GM06990 (cell line): Measurements from ENCODE around the gene MAFB.
A peak's percentile ranks its signal among the peaks of the same experiment; 100 is the strongest.

Experiments used
- DNase-seq: peaks from one replicate; pipeline ENCODE4 v3.0.0-alpha.2; 2011; ENCODE audit not compliant: insufficient read length; ENCODE audit errors: extremely low read depth
- H3K27me3 ChIP-seq: replicated peaks from 2 replicates; pipeline ENCODE4 v1.6.0; 2011; ENCODE audit warnings: low read length; ENCODE audit not compliant: control insufficient read depth, insufficient read depth
- H3K36me3 ChIP-seq: 2 replicates; pipeline ENCODE4 v1.5.1; 2011; ENCODE audit warnings: low read length; ENCODE audit not compliant: control insufficient read depth, insufficient read depth
- H3K4me3 ChIP-seq: replicated peaks from 2 replicates; pipeline ENCODE4 v1.5.1; 2011; ENCODE audit warnings: low read depth, mild to moderate bottlenecking, control low read depth, low read length
- CTCF ChIP-seq: IDR thresholded peaks from 2 replicates; pipeline ENCODE4 v1.5.1; 2011; ENCODE audit warnings: low read length, control low read depth, mild to moderate bottlenecking, inconsistent platforms; ENCODE audit not compliant: insufficient read depth, poor library complexity, severe bottlenecking

Gene MAFB

DNA sequence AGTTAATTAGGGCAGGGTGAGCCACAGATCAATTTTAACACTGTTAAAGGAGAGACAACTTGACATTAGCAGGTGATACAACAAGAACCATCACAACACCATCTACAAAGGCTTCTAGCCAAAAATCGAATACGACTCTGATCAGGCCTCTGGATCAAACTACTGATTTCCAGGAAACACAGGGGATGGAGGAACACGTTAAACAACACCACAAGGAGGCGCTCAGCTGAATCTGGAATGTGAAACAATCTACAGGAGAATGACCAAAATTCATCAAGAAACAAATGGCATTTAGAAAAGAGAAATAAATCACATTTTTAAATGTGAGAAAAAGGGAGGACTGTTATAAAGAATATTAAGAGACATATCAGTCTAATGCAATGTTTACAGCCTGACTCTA is 13.5 kb upstream of the MAFB start:
- Histone ChIP-seq H3K36me3 (no peaks in the 10 kb centered on the region), H3K27me3 (peaks cover 3% of the 10 kb centered on the region), H3K4me3 (no peak overlapping the region)
- TF ChIP-seq CTCF, result peak; percentile 25
- no peak for DNase-seq

- H3K36me3 ChIP-seq, result no peaks in the 10 kb centered on the region
- DNase-seq, result no peak
- H3K4me3 ChIP-seq, result no peak overlapping the region
- peaks cover 3% of the 10 kb centered on the region for H3K27me3 ChIP-seq
- no peak for TF ChIP-seq CTCF
Observed at GRCh38 chr20:40698744-40699143, 9.7 kb upstream of the MAFB start.

- TF ChIP-seq CTCF, result no peak
- H3K27me3 ChIP-seq, result peaks cover 3% of the 10 kb centered on the region
- no peak for DNase-seq
Observed at GRCh38 chr20:40698281-40698680, 9.2 kb upstream of the MAFB start.

GRCh38 chr20:40697541-40697940 is 8.5 kb upstream of the MAFB start:
- no peak for TF ChIP-seq CTCF
- no peak overlapping the region for H3K4me3 ChIP-seq
- H3K27me3 ChIP-seq, result peaks cover 3% of the 10 kb centered on the region
- no peak for DNase-seq
- no peaks in the 10 kb centered on the region for H3K36me3 ChIP-seq

More at GRCh38 chr20:40698281-40698680, 9.2 kb upstream of the MAFB start:
- Histone ChIP-seq H3K36me3 (no peaks in the 10 kb centered on the region), H3K4me3 (no peak overlapping the region)

DNA sequence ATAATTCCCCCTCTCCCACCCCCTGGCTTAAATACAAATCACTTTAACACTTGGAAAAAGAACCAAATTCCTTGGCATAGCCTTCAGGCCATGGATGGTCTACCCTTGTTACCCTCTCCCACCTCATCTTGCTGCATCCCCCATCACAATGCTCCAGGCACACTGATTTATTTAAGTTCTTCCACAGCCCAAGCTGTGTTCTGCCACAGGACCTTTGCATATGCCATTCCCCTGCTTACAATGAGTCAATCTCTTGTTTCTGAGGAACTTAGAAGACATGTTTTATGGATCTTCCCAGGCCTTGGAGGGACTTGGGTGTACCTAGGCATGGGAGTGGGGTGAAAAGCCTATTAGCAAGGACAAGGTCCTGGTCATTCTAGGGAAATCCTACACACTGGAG is 6.2 kb upstream of the MAFB start:
- Histone ChIP-seq H3K4me3 (no peak overlapping the region), H3K36me3 (no peaks in the 10 kb centered on the region), H3K27me3 (peaks cover 6% of the 10 kb centered on the region)
- TF ChIP-seq CTCF, result no peak
- no peak for DNase-seq

- DNase-seq, result no peak
- Histone ChIP-seq H3K36me3 (no peaks in the 10 kb centered on the region), H3K27me3 (peaks cover 4% of the 10 kb centered on the region), H3K4me3 (no peak overlapping the region)
- no peak for TF ChIP-seq CTCF
Observed at GRCh38 chr20:40694246-40694645, 5.2 kb upstream of the MAFB start.
